Epithelial cell of proximal tubule (primary cell): Measurements from ENCODE around the gene PCDH15. TPM values are rescaled to one million over a fixed set of nuclear protein-coding genes. Genes with fewer than 3 reads are reported as not detected.

ENCODE experiments used
- DNase-seq: peaks from one replicate; pipeline ENCODE4 v3.0.0-alpha.2; 2011; ENCODE audit warnings: low read depth
- H3K4me3 ChIP-seq: 2 replicates; pipeline ENCODE4 v1.5.1; 2011; ENCODE audit warnings: low read depth, mild to moderate bottlenecking, low read length
- CTCF ChIP-seq: conservative IDR thresholded peaks from 2 replicates; pipeline ENCODE4 v1.5.1; 2012; ENCODE audit warnings: low read depth, mild to moderate bottlenecking, low read length
- total RNA-seq: library from RNA; depleted of rRNA; stranded (reverse); fragments of >200 nt; gene quantifications from 2 replicates; pipeline ENCODE4 v1.2.3, GENCODE V29; 2015

Gene PCDH15
- total RNA-seq, 1 donor from 2014 or later: not detected

- H3K4me3 ChIP-seq: no peak overlapping the region
- DNase-seq: no peak
- TF ChIP-seq CTCF: no peak
Measured at GRCh38 chr10:54769051-54769450, 32.0 kb downstream of the PCDH15 start.

GRCh38 chr10:54758791-54759190 is 42.2 kb downstream of the PCDH15 start:
- TF ChIP-seq CTCF: no peak
- no peak for DNase-seq
- H3K4me3 ChIP-seq: no peak overlapping the region

- no peak overlapping the region for H3K4me3 ChIP-seq
- TF ChIP-seq CTCF: no peak
- no peak for DNase-seq
Measured at GRCh38 chr10:54749623-54750022, 51.4 kb downstream of the PCDH15 start.

GRCh38 chr10:54745436-54745835 is 55.6 kb downstream of the PCDH15 start:
- TF ChIP-seq CTCF: no peak
- DNase-seq: no peak
- no peak overlapping the region for H3K4me3 ChIP-seq

GRCh38 chr10:54742416-54742815 is 58.6 kb downstream of the PCDH15 start:
- TF ChIP-seq CTCF: no peak
- no peak for DNase-seq
- no peak overlapping the region for H3K4me3 ChIP-seq

GRCh38 chr10:54728511-54728910 is 72.5 kb downstream of the PCDH15 start:
- H3K4me3 ChIP-seq: no peak overlapping the region
- no peak for TF ChIP-seq CTCF
- no peak for DNase-seq

- no peak for TF ChIP-seq CTCF
- DNase-seq: no peak
Measured at GRCh38 chr10:54722075-54722474, 79.0 kb downstream of the PCDH15 start.

More at GRCh38 chr10:54722075-54722474, 79.0 kb downstream of the PCDH15 start:
- no peak overlapping the region for H3K4me3 ChIP-seq
